Memory B cell (primary cell): ENCODE data around the gene KCNMA1.

Experiments
- ATAC-seq: fragments of 150-1000 bp; cut with Tn5 transposase; 2 replicates; pipeline ENCODE4 v1.10.0; 2021; ENCODE audit warnings: low read depth, mild to moderate bottlenecking, moderate library complexity
- DNase-seq, 2 donors: peaks; one replicate each; pipeline ENCODE4 v3.0.0; 2022; ENCODE audit warnings: low spot score in 2 of 2
- H3K27ac Mint-ChIP-seq: one replicate; pipeline ENCODE4 v1.8.0; 2022; ENCODE audit warnings: mild to moderate bottlenecking, moderate library complexity, mixed read lengths
- H3K27me3 Mint-ChIP-seq: one replicate; pipeline ENCODE4 v1.8.0; 2022; ENCODE audit warnings: mixed read lengths
- H3K36me3 Mint-ChIP-seq: one replicate; pipeline ENCODE4 v1.8.0; 2022; ENCODE audit warnings: mild to moderate bottlenecking, mixed read lengths
- H3K4me1 Mint-ChIP-seq: one replicate; pipeline ENCODE4 v1.8.0; 2022; ENCODE audit warnings: mixed read lengths
- H3K4me3 Mint-ChIP-seq: one replicate; pipeline ENCODE4 v1.8.0; 2022; ENCODE audit warnings: mild to moderate bottlenecking, moderate library complexity, mixed read lengths
- H3K9me3 Mint-ChIP-seq: one replicate; pipeline ENCODE4 v1.8.0; 2022; ENCODE audit warnings: mixed read lengths

KCNMA1 gene

GRCh38 chr10:77287647-77288120, 349.9 kb downstream of the KCNMA1 start:
- Mint-ChIP-seq H3K27me3 (peaks cover 5% of the 10 kb centered on the region), H3K4me3 (no peak overlapping the region), H3K4me1 (no peaks in the 10 kb centered on the region), H3K36me3 (no peaks in the 10 kb centered on the region), H3K9me3 (no peaks in the 10 kb centered on the region), H3K27ac (no peak overlapping the region)
- DNase-seq = no peak
- no peak for ATAC-seq

GRCh38 chr10:77286531-77287508, 350.8 kb downstream of the KCNMA1 start:
- peaks cover 4% of the 10 kb centered on the region for H3K4me1 Mint-ChIP-seq
- H3K9me3 Mint-ChIP-seq = no peaks in the 10 kb centered on the region
- H3K27me3 Mint-ChIP-seq = peaks cover 9% of the 10 kb centered on the region
- no peak for ATAC-seq
- H3K27ac Mint-ChIP-seq = no peak overlapping the region
- no peak overlapping the region for H3K4me3 Mint-ChIP-seq
- no peak for DNase-seq
- H3K36me3 Mint-ChIP-seq = no peaks in the 10 kb centered on the region

- Mint-ChIP-seq H3K27me3 (peaks cover 12% of the 10 kb centered on the region), H3K4me1 (peaks cover 8% of the 10 kb centered on the region), H3K4me3 (no peak overlapping the region), H3K9me3 (no peaks in the 10 kb centered on the region), H3K27ac (no peak overlapping the region), H3K36me3 (no peaks in the 10 kb centered on the region)
- DNase-seq = no peak
- no peak for ATAC-seq
Observed at GRCh38 chr10:77285529-77286182, 352.0 kb downstream of the KCNMA1 start.

GRCh38 chr10:77284797-77285196, 352.8 kb downstream of the KCNMA1 start:
- H3K36me3 Mint-ChIP-seq = peaks cover 2% of the 10 kb centered on the region
- ATAC-seq (no peak), DNase-seq (no peak)
- peaks cover 2% of the 10 kb centered on the region for H3K9me3 Mint-ChIP-seq
- H3K27ac Mint-ChIP-seq = no peak overlapping the region
- peaks cover 8% of the 10 kb centered on the region for H3K4me1 Mint-ChIP-seq
- no peak overlapping the region for H3K4me3 Mint-ChIP-seq
- H3K27me3 Mint-ChIP-seq = peaks cover 14% of the 10 kb centered on the region

- H3K36me3 Mint-ChIP-seq = peaks cover 2% of the 10 kb centered on the region
- H3K4me3 Mint-ChIP-seq = no peak overlapping the region
- no peak overlapping the region for H3K27ac Mint-ChIP-seq
- H3K27me3 Mint-ChIP-seq = peaks cover 14% of the 10 kb centered on the region
- DNase-seq (no peak), ATAC-seq (no peak)
- peaks cover 4% of the 10 kb centered on the region for H3K9me3 Mint-ChIP-seq
- H3K4me1 Mint-ChIP-seq = peaks cover 8% of the 10 kb centered on the region
Observed at GRCh38 chr10:77283326-77283725, 354.3 kb downstream of the KCNMA1 start.

- Mint-ChIP-seq H3K27ac (no peak overlapping the region), H3K36me3 (peaks cover 2% of the 10 kb centered on the region), H3K4me3 (no peak overlapping the region), H3K9me3 (peaks cover 4% of the 10 kb centered on the region), H3K27me3 (peaks cover 14% of the 10 kb centered on the region), H3K4me1 (peaks cover 8% of the 10 kb centered on the region)
- ATAC-seq (no peak), DNase-seq (no peak)
Observed at GRCh38 chr10:77282163-77282562, 355.4 kb downstream of the KCNMA1 start.

- ATAC-seq = no peak
- Mint-ChIP-seq H3K36me3 (peaks cover 2% of the 10 kb centered on the region), H3K4me3 (no peak overlapping the region)
Observed at GRCh38 chr10:77281719-77282118, 355.9 kb downstream of the KCNMA1 start.

GRCh38 chr10:77279207-77279606, 358.4 kb downstream of the KCNMA1 start:
- H3K27ac Mint-ChIP-seq = no peak overlapping the region
- peaks cover 8% of the 10 kb centered on the region for H3K4me1 Mint-ChIP-seq
- H3K4me3 Mint-ChIP-seq = no peak overlapping the region
- peaks cover 2% of the 10 kb centered on the region for H3K36me3 Mint-ChIP-seq
- DNase-seq (no peak), ATAC-seq (no peak)
- H3K9me3 Mint-ChIP-seq = peaks cover 4% of the 10 kb centered on the region
- peaks cover 17% of the 10 kb centered on the region for H3K27me3 Mint-ChIP-seq

More at GRCh38 chr10:77281719-77282118, 355.9 kb downstream of the KCNMA1 start:
- H3K9me3 Mint-ChIP-seq = peaks cover 4% of the 10 kb centered on the region
- H3K27ac Mint-ChIP-seq = no peak overlapping the region
- peaks cover 8% of the 10 kb centered on the region for H3K4me1 Mint-ChIP-seq
- H3K27me3 Mint-ChIP-seq = peaks cover 14% of the 10 kb centered on the region
- DNase-seq = no peak

- ATAC-seq (no peak), DNase-seq (no peak)
- no peak overlapping the region for H3K27ac Mint-ChIP-seq
- no peaks in the 10 kb centered on the region for H3K36me3 Mint-ChIP-seq
- H3K4me3 Mint-ChIP-seq = no peak overlapping the region
- H3K4me1 Mint-ChIP-seq = no peaks in the 10 kb centered on the region
- peaks cover 3% of the 10 kb centered on the region for H3K27me3 Mint-ChIP-seq
- H3K9me3 Mint-ChIP-seq = peaks cover 2% of the 10 kb centered on the region
Observed at GRCh38 chr10:77274046-77274795, 363.4 kb downstream of the KCNMA1 start.

GRCh38 chr10:77269163-77269562, 368.4 kb downstream of the KCNMA1 start:
- Mint-ChIP-seq H3K36me3 (no peaks in the 10 kb centered on the region), H3K27ac (no peak overlapping the region), H3K4me3 (no peak overlapping the region), H3K9me3 (no peaks in the 10 kb centered on the region), H3K27me3 (no peaks in the 10 kb centered on the region), H3K4me1 (peaks cover 18% of the 10 kb centered on the region)
- ATAC-seq = no peak
- no peak for DNase-seq

- no peak for ATAC-seq
- Mint-ChIP-seq H3K36me3 (no peaks in the 10 kb centered on the region), H3K4me1 (peaks cover 22% of the 10 kb centered on the region), H3K27me3 (no peaks in the 10 kb centered on the region), H3K4me3 (no peak overlapping the region), H3K27ac (no peak overlapping the region), H3K9me3 (no peaks in the 10 kb centered on the region)
- no peak for DNase-seq
Observed at GRCh38 chr10:77268721-77269120, 368.9 kb downstream of the KCNMA1 start.

GRCh38 chr10:77267703-77268675, 369.6 kb downstream of the KCNMA1 start:
- no peaks in the 10 kb centered on the region for H3K27me3 Mint-ChIP-seq
- no peak for DNase-seq
- H3K36me3 Mint-ChIP-seq = peaks cover 2% of the 10 kb centered on the region
- peaks cover 29% of the 10 kb centered on the region for H3K4me1 Mint-ChIP-seq
- H3K4me3 Mint-ChIP-seq = no peak overlapping the region
- no peak for ATAC-seq
- no peak overlapping the region for H3K27ac Mint-ChIP-seq
- no peaks in the 10 kb centered on the region for H3K9me3 Mint-ChIP-seq

GRCh38 chr10:77266242-77266641, 371.4 kb downstream of the KCNMA1 start:
- Mint-ChIP-seq H3K27me3 (no peaks in the 10 kb centered on the region), H3K4me3 (no peak overlapping the region), H3K9me3 (no peaks in the 10 kb centered on the region), H3K36me3 (peaks cover 2% of the 10 kb centered on the region), H3K4me1 (peaks cover 29% of the 10 kb centered on the region), H3K27ac (no peak overlapping the region)
- DNase-seq = no peak
- ATAC-seq = no peak
